ENCODE data around the gene SLC25A33.
"Not testable (repeated sequence)": the region's sequence is repeated elsewhere in the genome, so short reads cannot be mapped to it uniquely, and the experiment has no call there.

SLC25A33 gene

DNA sequence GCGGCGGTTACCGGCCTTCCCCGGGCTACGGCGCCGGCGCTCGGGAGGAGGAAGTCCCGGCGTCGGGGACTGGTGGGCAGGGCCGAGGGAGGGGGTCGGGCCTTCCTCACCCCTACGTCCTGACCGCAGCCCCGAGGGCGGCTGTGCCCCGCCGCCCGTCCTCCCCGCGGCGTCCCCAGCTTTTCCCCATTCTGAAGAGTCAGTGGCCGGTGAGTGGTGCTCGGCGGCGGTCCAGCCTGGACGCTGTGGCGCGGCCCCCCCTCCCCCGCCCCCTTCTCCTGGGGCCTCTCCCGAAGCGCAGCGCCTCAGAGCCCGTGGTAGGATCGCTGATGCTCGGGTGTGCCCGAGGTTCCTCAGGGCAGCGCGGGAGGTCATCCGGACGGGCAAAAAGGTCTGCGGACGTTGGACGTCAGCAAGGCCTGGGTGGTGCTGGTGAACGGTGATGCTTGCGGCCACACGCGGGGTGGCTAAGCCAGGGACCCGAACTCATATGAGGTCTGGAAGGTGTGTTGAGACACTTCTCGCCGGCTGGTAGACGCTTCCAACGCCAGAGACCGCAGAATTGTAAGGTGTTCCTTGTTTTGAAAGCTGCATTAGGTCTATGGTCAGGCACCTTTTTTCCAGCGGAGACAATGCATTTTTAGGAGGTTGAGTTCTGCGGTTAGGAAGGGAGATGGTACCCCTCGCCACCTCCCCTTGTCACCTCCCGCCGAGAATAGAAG, 725 bp downstream of the SLC25A33 start:
- peak; percentile 60 for DNase-seq

DNA sequence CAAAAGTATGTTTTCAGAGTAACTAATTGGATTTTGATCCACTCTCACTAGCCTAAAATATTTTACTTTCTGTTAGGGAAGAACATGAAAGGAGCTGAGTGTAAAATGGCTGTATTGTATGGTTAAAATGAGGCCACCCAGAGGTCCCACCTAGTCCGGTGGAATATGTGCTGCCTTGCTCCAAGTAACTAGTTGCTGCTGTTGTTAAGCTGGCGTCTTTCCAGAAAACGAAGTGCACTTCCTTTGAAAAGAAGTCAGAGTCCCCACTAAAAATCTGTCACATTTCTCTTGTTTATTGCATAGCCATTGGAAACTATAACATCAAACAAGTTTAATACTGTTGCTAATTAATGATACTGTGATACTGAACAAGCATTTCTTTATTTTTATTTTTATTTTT, 3.2 kb downstream of the SLC25A33 start:
- no peak for DNase-seq

- DNase-seq: no peak
These were observed 5.7 kb downstream of the SLC25A33 start for GRCh38 chr1:9544926-9545325.

GRCh38 chr1:9549955-9550546, 10.8 kb downstream of the SLC25A33 start:
- DNase-seq: no peak

DNA sequence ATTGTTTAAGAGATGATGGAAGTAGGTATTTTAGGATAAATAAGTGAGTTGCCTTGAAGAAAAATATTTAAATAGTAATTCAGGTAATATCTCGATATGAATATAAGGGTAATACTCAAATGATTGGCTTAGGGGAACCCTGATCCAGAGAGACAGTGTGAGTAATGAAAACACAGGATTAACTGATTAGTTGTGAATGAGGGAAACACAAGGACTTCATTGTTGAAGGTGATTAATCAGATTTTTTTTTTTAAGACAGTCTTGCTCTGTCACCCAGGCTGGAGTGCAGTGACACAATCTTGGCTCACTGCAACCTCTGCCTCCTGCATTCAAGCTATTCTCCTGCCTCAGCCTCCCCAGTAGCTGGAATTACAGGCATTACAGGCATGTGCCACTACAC, 12.7 kb downstream of the SLC25A33 start:
- DNase-seq: no peak

DNA sequence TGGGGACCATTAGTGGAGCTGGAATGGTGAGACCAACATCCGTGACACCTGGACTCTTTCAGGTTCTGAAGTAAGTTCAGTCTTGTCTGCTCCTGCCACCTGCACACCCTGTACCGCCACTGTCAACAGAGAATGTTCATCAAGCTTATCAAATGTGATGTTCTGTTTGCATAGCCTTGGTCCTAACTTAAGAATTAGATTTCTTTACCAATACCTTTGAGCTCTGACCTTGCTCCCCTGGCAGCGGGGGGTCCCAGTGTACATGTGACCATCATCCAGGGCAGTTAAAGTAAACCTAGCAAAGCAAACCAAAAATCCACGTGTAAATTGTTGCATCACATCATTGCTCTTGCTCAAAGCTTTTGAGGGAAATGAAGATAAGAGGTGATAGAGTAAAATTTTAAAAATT, 14.5 kb downstream of the SLC25A33 start:
- DNase-seq: no peak

DNA sequence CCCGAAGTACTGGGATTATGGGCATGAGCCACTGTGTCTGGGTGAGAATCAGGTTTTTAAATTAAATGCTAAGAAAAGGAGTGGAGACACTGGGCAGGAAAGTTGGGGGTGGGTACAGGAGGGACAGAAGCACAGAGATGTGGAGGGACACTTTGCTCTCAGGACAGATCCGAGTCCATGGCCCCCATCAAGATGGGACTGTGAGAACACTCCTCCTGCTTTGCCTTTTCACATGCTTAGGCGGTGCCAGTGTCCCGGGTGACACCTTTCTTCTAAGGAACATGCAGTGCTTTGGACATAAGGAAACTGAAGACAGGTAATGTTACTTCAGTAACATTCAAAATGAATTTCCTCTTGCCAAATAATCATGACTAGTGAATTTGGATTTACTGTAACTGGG, 16.7 kb downstream of the SLC25A33 start:
- DNase-seq: no peak

- no peak for DNase-seq
These were observed 18.4 kb downstream of the SLC25A33 start for GRCh38 chr1:9557624-9558023.

GRCh38 chr1:9558271-9558945, 19.1 kb downstream of the SLC25A33 start:
- DNase-seq: no peak

GRCh38 chr1:9558946-9559545, 19.8 kb downstream of the SLC25A33 start:
- DNase-seq: no peak

DNA sequence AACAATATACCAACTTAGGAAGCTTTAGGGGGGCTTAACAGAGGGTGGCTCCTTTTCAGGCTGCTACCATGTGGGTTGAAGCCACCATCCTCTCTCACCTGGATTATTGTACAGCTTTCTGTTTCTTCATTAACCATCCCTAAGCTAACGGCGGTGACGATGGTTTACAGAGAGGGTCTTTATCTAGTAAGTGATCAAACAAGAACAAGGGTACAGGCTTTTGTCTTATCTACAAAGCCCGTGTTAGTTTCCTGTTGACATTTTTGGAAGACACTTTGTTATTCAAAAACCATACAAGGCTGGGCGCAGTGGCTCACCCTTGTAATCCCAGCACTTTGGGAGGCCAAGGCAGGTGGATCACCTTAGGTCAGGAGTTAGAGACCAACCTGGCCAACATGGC, 20.4 kb downstream of the SLC25A33 start:
- no peak for DNase-seq

DNA sequence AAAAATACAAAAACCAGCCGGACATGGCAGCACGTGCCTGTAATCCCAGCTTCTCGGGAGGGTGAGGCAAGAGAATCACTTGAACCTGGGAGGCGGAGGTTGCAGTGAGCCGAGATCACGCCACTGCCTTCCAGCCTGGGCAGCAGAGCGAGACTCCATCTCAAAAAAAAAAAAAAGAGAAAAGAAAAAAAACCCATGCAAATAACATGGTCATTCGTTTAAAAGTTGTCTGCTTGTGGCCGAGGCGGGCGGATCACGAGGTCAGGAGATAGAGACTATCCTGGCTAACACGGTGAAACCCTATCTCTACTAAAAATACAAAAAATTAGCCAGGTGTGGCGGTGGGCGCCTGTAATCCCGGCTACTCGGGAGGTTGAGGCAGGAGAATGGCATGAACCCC, 20.8 kb downstream of the SLC25A33 start:
- not testable (repeated sequence) for DNase-seq

GRCh38 chr1:9561429-9561828, 22.2 kb downstream of the SLC25A33 start:
- DNase-seq: no peak

- no peak for DNase-seq
These were observed 30.0 kb downstream of the SLC25A33 start for GRCh38 chr1:9569267-9569666.

- DNase-seq: not testable (repeated sequence)
These were observed 31.7 kb downstream of the SLC25A33 start for GRCh38 chr1:9570886-9571529.

DNA sequence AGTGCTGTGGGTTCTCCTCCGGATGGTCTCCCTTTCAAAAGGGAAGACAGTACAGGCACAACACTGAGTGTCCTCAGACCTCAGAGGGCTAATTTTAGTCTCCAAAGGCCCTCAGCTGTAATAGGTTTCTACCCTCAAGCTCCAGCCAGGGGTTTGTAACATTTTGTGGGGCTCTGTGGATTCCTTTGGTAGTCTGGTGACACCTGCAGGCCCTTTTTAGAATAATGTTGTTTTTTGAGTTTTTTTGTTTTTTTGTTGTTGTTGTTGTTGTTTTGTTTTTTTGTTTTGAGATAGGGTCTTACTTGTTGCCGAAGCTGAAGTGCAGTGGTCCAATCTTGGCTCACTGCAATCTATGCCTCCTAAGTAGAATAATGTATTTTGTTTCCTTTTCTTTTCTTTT, 34.5 kb downstream of the SLC25A33 start:
- DNase-seq: no peak

DNA sequence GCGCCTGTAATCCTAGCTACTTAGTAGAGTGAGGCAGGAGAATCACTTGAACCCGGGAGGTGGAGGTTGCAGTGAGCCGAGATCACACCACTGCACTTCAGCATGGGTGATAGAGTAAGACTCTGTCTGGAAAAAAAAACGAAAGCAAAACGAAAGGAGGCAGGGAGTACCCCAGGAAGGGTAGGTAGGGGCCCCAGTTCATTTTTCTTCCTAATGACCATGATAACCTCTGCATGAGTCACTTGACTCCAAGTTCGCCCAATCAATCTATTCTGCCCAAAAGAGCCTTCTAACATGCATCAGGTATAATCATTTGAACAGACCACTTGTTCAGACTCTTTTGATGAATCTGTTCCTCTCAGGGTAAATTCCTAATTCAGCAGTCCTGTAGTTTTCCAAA, 36.2 kb downstream of the SLC25A33 start:
- DNase-seq: no peak

DNA sequence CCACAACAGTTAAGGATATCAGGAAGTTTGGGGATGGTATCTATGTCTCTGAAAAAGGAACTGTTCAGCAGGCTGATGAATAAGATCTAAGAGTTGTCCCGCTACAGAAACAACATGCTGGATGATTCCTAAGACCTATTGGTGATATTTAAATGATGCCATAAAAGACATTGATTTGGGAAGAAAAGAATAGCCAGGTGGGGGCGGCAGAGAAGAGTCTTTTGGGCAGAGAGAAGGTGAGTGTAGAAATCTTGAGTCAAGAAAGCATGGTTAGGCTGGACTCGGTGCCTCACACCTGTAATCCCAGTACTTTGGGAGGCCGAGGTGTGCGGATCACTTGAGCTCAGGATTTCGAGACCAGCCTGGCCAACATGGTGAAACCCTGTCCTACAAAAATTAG, 37.6 kb downstream of the SLC25A33 start:
- no peak for DNase-seq

DNA sequence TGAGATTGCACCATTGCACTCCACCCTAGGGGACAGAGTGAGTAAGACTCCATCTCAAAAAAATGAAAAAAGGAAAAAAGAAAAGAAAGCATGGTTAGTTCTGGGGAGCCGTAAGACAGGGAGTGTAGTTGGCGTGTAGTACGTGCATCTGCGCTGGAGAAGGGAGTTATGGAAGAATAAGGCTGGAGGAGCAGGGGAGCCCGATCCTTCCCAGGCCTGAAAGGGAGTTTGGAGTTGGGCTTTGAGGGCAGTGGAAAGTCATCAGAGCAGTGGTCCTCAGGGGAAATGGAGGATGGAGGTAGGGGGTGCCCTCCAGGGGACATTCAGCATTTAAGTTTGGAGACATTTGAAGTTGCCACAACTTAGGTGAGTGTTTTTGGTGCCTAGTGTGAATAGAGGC, 38.2 kb downstream of the SLC25A33 start:
- DNase-seq: no peak

- no peak for DNase-seq
These were observed 41.7 kb downstream of the SLC25A33 start for GRCh38 chr1:9580942-9581341.

GRCh38 chr1:9586147-9586766, 47.0 kb downstream of the SLC25A33 start:
- DNase-seq: no peak

DNA sequence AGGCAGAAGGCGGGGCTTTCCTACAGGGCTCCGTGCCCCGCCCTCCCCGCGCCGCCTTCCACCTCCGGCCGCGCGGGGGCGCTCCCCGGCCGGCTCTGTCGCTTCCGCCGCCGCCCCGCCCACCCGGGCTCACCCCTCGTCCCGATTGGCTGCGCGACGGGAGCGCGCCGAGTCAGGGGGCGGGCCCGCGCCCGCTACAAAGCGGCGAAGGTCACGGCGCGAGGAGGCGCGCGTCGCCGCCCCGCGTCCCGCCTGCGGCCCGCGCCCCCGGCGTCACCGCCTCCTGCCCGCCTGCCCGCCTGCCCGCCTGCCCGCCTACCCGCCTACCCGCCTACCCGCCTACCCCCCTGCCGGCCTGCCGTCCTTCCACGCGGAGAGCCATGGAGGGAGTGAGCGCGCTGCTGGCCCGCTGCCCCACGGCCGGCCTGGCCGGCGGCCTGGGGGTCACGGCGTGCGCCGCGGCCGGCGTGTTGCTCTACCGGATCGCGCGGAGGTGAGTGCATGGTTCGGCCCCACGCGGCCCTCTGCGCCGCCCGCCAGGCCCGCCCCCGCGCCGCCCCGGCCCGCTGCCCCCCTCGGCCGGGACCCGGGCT, 49.4 kb downstream of the SLC25A33 start, which contains the start of gene TMEM201:
TSS of gene TMEM201 (plus strand) at position 361 of the 593 bp plus-strand sequence. CDS start at position 381, 20 bp downstream.
- DNase-seq: peak; percentile 95
